Muscle layer of duodenum (tissue), 2 donors: ENCODE results near the gene CNOT6.
A peak's percentile ranks its signal among the peaks of the same experiment; 100 is the strongest.
"Not testable (repeated sequence)": the region's sequence is repeated elsewhere in the genome, so short reads cannot be mapped to it uniquely, and the experiment has no call there.

Experiments
- H3K27ac ChIP-seq: one replicate; pipeline ENCODE4 v1.7.0; 2013; ENCODE audit warnings: mild to moderate bottlenecking, low read length
- H3K27me3 ChIP-seq: one replicate; pipeline ENCODE4 v1.7.0; 2013; ENCODE audit warnings: low read depth, mild to moderate bottlenecking, control low read depth, low read length
- H3K36me3 ChIP-seq, 2 donors: one replicate each; pipeline ENCODE4 v1.7.0; 2013; ENCODE audit warnings: low read length in 2 of 2, control low read depth in 1 of 2, mild to moderate bottlenecking in 1 of 2; ENCODE audit not compliant: insufficient read depth in 2 of 2, control insufficient read depth in 1 of 2
- H3K4me1 ChIP-seq, 2 donors: one replicate each; pipeline ENCODE4 v1.7.0; 2013; ENCODE audit warnings: low read length in 2 of 2, mild to moderate bottlenecking in 2 of 2, control low read depth in 1 of 2, moderate library complexity in 1 of 2; ENCODE audit not compliant: insufficient read depth in 2 of 2, control insufficient read depth in 1 of 2
- H3K4me3 ChIP-seq, 2 donors: one replicate each; pipeline ENCODE4 v1.7.0; 2013; ENCODE audit warnings: low read length in 2 of 2, low read depth in 1 of 2, mild to moderate bottlenecking in 1 of 2
- H3K9me3 ChIP-seq, 2 donors: one replicate each; pipeline ENCODE4 v1.7.0; 2013; ENCODE audit warnings: low read length in 2 of 2, control low read depth in 1 of 2, mild to moderate bottlenecking in 1 of 2; ENCODE audit not compliant: control insufficient read depth in 1 of 2
- donor health status: healthy.

CNOT6 gene

DNA sequence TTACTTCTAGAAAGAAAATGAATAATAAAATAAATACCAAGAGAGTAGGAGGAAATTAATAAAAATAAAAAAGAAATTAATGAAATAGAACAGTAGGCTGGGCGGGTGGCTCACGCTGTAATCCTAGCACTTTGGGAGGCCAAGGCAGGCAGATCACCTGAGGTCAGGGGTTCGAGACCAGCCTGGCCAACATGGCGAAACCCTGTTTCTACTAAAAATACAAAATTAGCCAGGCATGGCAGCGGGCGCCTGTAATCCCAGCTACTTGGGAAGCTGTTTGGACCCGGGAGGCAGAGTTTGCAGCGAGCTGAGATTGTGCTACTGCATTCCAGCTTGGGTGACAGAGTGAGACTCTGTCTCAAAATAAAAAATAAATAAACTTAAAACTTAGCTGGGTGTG is 20.8 kb upstream of the CNOT6 start:
- not testable (repeated sequence) for H3K36me3 ChIP-seq, H3K27me3 ChIP-seq, H3K9me3 ChIP-seq, H3K4me1 ChIP-seq, H3K27ac ChIP-seq, H3K4me3 ChIP-seq

DNA sequence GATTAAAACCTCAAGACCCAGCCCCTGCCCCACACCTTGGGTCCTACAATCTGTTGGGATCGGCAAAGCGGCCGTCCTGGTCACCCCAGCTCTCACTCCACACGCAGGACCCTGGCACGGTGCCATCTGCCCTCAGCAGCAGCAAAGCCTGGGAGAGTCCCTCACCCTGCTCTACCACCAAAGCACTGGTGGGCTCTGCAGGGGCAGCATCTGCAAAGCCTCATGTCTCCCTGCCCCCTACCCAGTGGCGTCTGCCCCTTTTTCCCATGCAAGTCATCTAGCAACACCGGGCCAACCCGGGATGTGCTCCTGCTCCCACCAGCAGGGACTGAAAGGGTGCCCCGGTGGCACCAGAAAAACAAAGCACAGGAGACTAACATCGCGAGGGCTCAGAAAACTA is 19.6 kb upstream of the CNOT6 start:
- Histone ChIP-seq H3K4me3 (no peak overlapping the region), H3K27me3 (no peaks in the 10 kb centered on the region), H3K36me3 (no peaks in the 10 kb centered on the region), H3K9me3 (no peaks in the 10 kb centered on the region), H3K27ac (no peak overlapping the region), H3K4me1 (peaks cover 0 to 3% of the 10 kb centered on the region in 2 donors)

DNA sequence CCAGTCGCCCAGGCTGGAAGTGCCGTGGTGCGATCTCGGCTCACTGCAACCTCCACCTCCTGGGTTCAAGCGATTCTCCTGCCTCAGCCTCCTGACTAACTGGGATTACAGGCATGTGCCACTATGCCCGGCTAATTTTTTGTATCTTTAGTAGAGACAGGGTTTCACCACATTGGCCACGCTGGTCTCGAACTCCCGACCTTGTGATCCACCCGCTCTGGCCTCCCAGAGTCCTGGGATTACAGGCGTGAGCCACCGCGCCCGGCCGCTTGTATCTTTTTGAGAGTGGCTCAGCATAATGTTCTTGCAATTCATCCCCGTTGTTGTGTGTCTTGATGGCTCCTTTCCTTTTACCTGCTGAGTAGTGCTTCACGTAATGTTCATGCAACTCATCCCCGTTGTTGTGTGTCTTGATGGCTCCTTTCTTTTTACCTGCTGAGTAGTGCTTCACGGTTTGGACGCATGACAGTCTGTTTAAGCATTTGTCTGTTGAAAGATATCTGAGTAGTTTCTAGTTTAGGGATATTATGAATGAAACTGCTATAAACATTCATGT is 18.1 kb upstream of the CNOT6 start:
- not testable (repeated sequence) for H3K9me3 ChIP-seq, H3K4me3 ChIP-seq, H3K27ac ChIP-seq, H3K4me1 ChIP-seq, H3K27me3 ChIP-seq, H3K36me3 ChIP-seq

DNA sequence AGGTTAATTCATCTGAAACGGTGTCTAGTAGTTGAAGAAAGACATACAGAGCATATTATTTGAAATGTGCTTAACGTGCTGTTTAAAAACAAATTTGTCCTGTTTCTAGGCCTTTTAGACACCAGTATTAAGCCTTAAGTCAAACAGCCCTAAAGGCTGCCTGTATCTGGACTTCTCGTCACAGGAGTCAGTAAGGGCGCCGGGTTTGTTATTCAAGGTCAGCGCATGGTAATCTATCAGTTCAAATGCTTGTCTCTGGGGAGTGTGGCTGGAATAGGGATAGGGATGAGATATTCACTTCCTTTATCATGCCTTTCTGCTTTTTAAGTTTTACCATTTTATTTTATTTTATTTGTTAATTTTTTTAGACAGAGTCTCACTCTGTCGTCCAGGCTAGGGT is 9.4 kb upstream of the CNOT6 start:
- Histone ChIP-seq H3K36me3 (no peaks in the 10 kb centered on the region), H3K4me3 (no peak overlapping the region), H3K27me3 (no peaks in the 10 kb centered on the region), H3K4me1 (no peaks in the 10 kb centered on the region), H3K9me3 (no peaks in the 10 kb centered on the region), H3K27ac (no peak overlapping the region)

DNA sequence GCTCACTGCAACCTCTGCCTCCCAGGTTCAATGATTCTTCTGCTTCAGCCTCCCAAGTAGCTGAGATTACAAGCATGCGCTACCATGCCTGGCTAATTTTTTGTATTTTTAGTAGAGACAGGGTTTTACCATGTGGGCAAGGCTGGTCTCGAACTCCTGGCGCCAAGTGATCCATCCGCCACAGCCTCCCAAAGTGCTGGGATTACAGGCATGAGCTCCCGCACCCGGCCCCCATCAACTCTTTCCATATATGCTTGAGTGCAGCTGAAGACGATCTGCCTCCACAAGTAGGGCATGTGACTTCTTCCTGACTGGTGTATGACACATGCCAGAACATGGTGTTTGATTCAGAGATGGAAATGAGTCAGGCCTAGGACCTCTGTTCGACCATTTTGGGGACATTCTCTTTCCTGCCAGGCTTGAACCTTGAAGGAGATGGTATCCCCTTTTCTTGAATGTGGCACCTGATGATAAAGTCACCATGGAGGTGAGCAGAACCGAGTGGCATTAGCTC is 7.5 kb upstream of the CNOT6 start:
- no peaks in the 10 kb centered on the region for H3K36me3 ChIP-seq
- H3K4me1 ChIP-seq = no peaks in the 10 kb centered on the region
- H3K27ac ChIP-seq = no peak overlapping the region
- no peak overlapping the region for H3K4me3 ChIP-seq
- no peaks in the 10 kb centered on the region for H3K9me3 ChIP-seq
- no peaks in the 10 kb centered on the region for H3K27me3 ChIP-seq

DNA sequence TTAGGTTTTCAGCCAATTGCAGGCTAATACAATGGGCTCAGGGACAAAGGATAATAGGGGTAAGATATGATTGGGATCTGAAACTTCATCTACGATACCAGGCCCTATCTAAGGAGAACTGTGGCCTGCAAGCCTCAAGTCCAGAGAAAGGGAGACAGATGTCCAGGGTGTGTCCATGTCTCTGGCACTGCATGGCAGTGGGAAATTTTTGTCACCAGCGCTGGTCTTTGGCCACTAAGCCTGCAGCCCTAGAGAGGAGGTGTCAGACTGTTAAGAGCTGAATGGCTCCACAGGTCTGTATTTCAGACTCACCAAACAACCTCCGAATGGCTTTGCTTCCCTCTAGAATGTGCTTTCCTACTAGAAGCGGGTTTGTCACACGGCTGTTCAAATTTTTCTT is 6.6 kb upstream of the CNOT6 start:
- Histone ChIP-seq H3K4me1 (no peaks in the 10 kb centered on the region), H3K27ac (no peak overlapping the region), H3K9me3 (no peaks in the 10 kb centered on the region), H3K4me3 (no peak overlapping the region), H3K27me3 (no peaks in the 10 kb centered on the region), H3K36me3 (no peaks in the 10 kb centered on the region)

DNA sequence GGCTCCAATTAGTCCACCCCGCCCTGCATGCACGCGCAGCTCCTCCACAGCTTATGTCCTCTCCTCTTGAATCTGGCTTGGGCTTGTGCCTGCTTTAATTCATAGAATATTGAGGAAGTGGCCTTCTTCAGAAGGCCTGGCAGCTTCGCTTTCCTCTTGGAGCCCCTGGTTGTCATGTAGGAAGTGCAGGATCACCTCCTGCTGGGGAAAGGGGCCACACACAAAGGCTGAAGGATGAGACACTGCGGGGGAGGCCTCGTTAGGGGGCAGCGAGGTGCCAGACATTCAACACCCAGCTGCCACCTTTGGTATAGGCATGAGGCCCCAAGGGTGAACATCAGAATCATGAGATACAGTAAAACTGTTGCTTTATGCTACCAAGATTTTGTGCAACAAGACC is 2.7 kb upstream of the CNOT6 start:
- H3K27ac ChIP-seq = no peak overlapping the region
- no peaks in the 10 kb centered on the region for H3K9me3 ChIP-seq
- H3K4me1 ChIP-seq = peaks cover 0 to 15% of the 10 kb centered on the region in 2 donors
- H3K36me3 ChIP-seq = no peaks in the 10 kb centered on the region
- no peaks in the 10 kb centered on the region for H3K27me3 ChIP-seq
- H3K4me3 ChIP-seq = no peak overlapping the region

DNA sequence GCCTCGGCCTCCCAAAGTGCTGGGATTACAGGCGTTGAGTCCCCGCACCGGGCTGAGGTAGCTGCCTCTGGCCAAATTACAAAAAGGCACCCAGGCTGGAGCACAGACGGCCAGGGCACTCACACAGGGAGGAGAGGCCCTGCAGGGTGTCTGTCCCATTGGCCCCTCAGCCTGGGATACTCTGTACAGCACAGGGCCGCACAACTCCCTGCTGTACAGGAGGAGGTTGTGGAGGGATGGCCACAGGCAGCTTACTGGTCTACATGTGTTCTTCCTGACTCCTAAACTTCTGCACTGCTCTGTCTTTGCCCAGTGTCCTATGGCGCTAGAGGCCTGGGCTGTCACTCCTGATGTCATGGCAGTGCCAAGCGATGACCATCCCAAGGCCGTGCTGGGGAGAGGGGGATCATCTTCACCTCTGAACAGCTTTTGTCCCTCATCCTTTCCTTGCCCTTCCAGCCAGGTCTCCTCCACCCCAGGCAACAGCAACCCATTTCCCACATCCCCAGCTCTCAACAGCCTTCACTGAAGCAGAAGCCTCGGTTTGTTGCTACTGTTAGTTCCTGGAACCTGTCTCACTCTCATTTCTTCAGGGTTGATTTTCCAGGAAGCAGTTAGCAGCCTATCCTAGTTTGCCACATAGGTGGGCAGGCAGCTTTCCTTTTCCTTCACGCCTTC is 1.8 kb upstream of the CNOT6 start:
- H3K4me3 ChIP-seq = no peak overlapping the region
- no peaks in the 10 kb centered on the region for H3K27me3 ChIP-seq
- no peaks in the 10 kb centered on the region for H3K9me3 ChIP-seq
- no peaks in the 10 kb centered on the region for H3K36me3 ChIP-seq
- no peak overlapping the region for H3K27ac ChIP-seq
- peaks cover 0 to 19% of the 10 kb centered on the region in 2 donors for H3K4me1 ChIP-seq

DNA sequence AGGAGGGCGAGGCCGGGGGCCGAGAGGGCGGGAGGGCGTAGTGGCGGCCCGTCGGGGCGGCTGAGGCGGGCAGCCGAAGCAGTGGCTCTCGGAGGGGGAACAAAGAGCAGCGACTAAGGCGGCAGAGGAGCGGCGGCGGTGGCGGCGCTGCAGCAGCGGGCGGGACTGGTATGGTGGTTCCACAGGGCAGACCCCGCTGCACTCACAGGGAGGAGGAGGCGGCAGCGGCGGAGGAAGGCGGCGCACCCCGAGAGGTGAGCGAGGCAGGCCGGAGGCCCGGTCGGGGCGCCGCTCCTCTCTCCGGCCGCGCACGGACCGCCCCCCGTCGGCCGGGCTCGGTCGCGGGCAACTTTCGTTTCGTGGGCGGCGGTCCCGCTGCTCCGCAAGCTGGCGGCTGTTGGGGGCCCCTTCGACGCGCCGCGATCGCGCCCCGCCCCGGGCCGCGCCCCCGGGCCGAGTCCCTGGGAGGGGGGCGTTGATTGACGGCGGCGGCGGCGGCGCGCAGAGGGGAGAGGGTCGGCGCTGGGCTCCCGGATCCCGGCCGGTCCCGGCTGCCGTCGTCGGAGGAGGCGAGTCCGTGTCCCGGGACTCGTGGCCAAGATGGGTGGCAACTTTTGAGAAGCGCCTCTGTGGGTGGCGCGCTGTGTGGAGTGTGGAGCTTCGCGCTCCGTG is 467 bp downstream of the CNOT6 start:
- Histone ChIP-seq H3K4me3 (peak overlapping the region; percentile 75 to 96), H3K9me3 (no peaks in the 10 kb centered on the region), H3K27ac (peak overlapping the region; percentile 33), H3K36me3 (no peaks in the 10 kb centered on the region), H3K4me1 (peaks cover 0 to 19% of the 10 kb centered on the region in 2 donors), H3K27me3 (no peaks in the 10 kb centered on the region)

DNA sequence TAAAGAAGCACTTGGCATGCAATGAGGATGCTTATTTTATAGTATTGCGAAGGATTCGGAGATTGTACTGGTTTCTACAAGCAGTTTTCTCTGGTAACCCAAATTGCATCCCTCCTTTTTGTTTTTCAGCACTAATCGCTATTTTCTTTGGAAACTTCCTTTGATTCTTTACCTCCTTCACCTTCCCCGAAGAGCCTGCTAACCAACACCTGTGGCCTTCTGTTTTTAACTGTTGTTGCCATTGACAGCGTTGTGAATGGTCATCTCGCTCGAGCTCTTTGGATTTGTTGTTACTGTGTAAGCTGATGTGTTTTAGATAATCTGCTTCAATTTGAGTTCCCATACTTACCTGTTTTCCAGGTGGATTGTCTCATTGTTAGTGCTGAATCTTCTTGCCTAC is 1.1 kb downstream of the CNOT6 start:
- Histone ChIP-seq H3K27me3 (no peaks in the 10 kb centered on the region), H3K27ac (peak overlapping the region; percentile 33), H3K4me3 (peak overlapping the region; percentile 75 to 96), H3K4me1 (peaks cover 0 to 19% of the 10 kb centered on the region in 2 donors), H3K9me3 (no peaks in the 10 kb centered on the region), H3K36me3 (no peaks in the 10 kb centered on the region)

DNA sequence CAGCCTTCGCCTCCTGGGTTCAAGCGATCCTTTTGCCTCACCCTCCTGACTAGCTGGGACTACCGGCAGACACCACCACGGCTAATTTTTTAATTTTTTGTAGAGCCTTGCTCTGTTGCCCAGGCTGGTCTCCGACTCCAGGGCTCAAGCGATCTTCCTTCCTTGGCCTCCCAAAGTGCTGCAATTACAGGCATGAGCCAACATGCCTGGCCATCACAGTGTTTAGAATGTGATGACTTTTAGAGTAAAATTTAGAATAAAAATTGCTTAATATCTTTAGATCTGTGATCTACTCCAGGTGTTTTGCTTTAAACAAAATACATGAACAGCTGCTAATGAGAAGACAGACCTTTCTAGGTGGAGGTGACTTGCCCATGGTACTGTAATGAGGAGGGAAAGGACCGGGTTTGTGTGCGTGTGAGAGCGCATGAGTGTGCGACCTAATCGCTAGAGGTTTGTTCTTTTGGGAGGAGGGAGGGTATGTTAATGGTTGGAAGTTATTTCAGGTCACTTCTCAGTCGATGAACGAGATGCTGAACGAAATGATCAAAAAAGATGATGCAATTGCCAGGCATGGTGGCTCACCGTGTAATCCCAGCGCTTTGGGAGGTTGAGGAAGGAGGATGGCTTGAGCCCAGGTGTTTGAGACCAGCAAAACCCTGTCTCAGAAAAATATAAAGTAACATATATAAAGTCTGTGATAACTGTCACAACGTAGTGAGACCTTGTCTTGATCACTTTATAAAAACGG is 2.0 kb downstream of the CNOT6 start:
- Histone ChIP-seq H3K9me3 (no peaks in the 10 kb centered on the region), H3K36me3 (no peaks in the 10 kb centered on the region), H3K27me3 (no peaks in the 10 kb centered on the region), H3K4me1 (peaks cover 0 to 19% of the 10 kb centered on the region in 2 donors), H3K27ac (no peak overlapping the region), H3K4me3 (peak overlapping the region in 1 of 2 donors; percentile 96)
